AG20443 (cell line): ENCODE measurements around the gene POU2AF3.

Source experiments
- DNase-seq: peaks from one replicate; pipeline ENCODE4 v3.0.0; 2012; ENCODE audit warnings: low spot score, mixed read lengths

POU2AF3 gene

GRCh38 chr11:111329306-111330204 is 31.2 kb downstream of the POU2AF3 start:
- no peak for DNase-seq

GRCh38 chr11:111330234-111330893 is 32.0 kb downstream of the POU2AF3 start:
- no peak for DNase-seq

- no peak for DNase-seq
Observed at GRCh38 chr11:111331711-111332479, 33.5 kb downstream of the POU2AF3 start.

- no peak for DNase-seq
Observed at GRCh38 chr11:111334532-111335502, 36.5 kb downstream of the POU2AF3 start.

- no peak for DNase-seq
Observed at GRCh38 chr11:111335549-111335948, 37.2 kb downstream of the POU2AF3 start.

GRCh38 chr11:111336062-111336461 is 37.7 kb downstream of the POU2AF3 start:
- DNase-seq = no peak

GRCh38 chr11:111336582-111337256 is 38.4 kb downstream of the POU2AF3 start:
- peak; percentile 70 for DNase-seq

GRCh38 chr11:111339758-111340388 is 41.5 kb downstream of the POU2AF3 start:
- DNase-seq = no peak

- DNase-seq = no peak
Observed at GRCh38 chr11:111342329-111342728, 44.0 kb downstream of the POU2AF3 start.

- DNase-seq = peak; percentile 77
Observed at GRCh38 chr11:111344032-111344431, 45.7 kb downstream of the POU2AF3 start.

- DNase-seq = no peak
Observed at GRCh38 chr11:111347002-111347722, 48.8 kb downstream of the POU2AF3 start.

GRCh38 chr11:111347723-111348115 is 49.4 kb downstream of the POU2AF3 start:
- peak; percentile 54 for DNase-seq

GRCh38 chr11:111348147-111348546 is 49.8 kb downstream of the POU2AF3 start:
- DNase-seq = no peak

GRCh38 chr11:111349191-111349695 is 50.9 kb downstream of the POU2AF3 start:
- no peak for DNase-seq

GRCh38 chr11:111350811-111351210 is 52.5 kb downstream of the POU2AF3 start:
- no peak for DNase-seq

- no peak for DNase-seq
Observed at GRCh38 chr11:111351374-111352055, 53.2 kb downstream of the POU2AF3 start.

GRCh38 chr11:111352231-111352746 is 53.9 kb downstream of the POU2AF3 start:
- DNase-seq = no peak

GRCh38 chr11:111352935-111353710 is 54.8 kb downstream of the POU2AF3 start:
- DNase-seq = no peak
